Measurements from ENCODE around the gene ZNF219.

DNA sequence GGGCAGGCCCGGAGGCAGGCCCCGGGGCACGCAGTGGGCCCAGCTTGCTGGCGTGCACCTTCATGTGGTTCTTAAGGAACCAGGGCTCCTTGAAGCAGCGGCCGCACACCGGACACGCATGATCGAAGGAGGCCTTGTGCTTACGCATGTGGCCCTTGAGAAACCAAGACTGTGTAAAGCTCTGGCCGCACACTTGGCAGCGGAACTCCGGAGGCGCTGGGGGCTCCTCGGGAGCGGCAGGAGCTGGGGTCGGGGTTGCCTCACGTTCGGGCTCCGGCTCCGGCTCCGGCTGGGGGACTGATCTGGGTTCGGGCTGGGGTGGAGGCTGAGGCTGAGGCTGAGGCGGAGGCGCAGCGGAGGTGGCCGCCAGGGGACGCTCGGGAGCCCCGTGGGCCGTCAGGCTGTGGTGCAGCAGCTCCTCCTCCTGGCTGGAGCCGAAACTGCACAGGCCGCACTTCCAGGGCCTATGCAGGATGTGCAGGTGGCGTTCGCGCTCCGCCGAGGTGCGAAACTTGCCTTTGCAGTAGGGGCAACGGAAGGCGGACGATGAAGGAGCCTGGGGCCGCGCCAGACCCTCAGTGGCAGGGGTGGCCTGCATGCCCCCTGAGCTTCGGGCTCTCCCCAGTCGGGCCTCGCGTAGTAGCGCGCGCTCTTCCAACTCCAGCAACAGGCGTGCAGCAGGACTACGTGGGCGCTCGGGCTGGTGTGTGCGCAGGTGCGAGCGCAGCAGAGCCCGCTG is 6.0 kb downstream of the ZNF219 start:
- TF ChIP-seq, protein P1, sequence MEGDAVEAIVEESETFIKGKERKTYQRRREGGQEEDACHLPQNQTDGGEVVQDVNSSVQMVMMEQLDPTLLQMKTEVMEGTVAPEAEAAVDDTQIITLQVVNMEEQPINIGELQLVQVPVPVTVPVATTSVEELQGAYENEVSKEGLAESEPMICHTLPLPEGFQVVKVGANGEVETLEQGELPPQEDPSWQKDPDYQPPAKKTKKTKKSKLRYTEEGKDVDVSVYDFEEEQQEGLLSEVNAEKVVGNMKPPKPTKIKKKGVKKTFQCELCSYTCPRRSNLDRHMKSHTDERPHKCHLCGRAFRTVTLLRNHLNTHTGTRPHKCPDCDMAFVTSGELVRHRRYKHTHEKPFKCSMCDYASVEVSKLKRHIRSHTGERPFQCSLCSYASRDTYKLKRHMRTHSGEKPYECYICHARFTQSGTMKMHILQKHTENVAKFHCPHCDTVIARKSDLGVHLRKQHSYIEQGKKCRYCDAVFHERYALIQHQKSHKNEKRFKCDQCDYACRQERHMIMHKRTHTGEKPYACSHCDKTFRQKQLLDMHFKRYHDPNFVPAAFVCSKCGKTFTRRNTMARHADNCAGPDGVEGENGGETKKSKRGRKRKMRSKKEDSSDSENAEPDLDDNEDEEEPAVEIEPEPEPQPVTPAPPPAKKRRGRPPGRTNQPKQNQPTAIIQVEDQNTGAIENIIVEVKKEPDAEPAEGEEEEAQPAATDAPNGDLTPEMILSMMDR (IDR thresholded peaks at IDR 0.05; ENCODE audit: insufficient read depth, low read depth, low read length), result peak; percentile 94
- no peak for TF ChIP-seq EZH2 (IDR thresholded peaks at IDR 0.05; ENCODE audit: insufficient read depth, low read length)
